GM21515 (cell line): ENCODE results near the gene SDHA.
A peak's percentile ranks its signal among the peaks of the same experiment; 100 is the strongest.

ENCODE experiments used
- ATAC-seq: cut with Tn5 transposase; IDR thresholded peaks from one replicate; pipeline ENCODE4 v1.9.1; 2021; ENCODE audit not compliant: unreplicated experiment

The SDHA gene

GRCh38 chr5:185095-186070 lies 32.7 kb upstream of the SDHA start:
- ATAC-seq = no peak

- no peak for ATAC-seq
These were observed 31.8 kb upstream of the SDHA start for GRCh38 chr5:186091-187041.

- no peak for ATAC-seq
These were observed 31.1 kb upstream of the SDHA start for GRCh38 chr5:187042-187431.

GRCh38 chr5:187617-188451 lies 30.3 kb upstream of the SDHA start:
- no peak for ATAC-seq

- ATAC-seq = peak; percentile 72
These were observed 29.3 kb upstream of the SDHA start for GRCh38 chr5:188488-189481.

- ATAC-seq = no peak
These were observed 28.6 kb upstream of the SDHA start for GRCh38 chr5:189486-189885.

GRCh38 chr5:189976-190365 lies 28.1 kb upstream of the SDHA start:
- ATAC-seq = no peak

GRCh38 chr5:190366-191035 lies 27.6 kb upstream of the SDHA start:
- no peak for ATAC-seq

GRCh38 chr5:191036-191948 lies 26.8 kb upstream of the SDHA start, which contains the start of gene LRRC14B:
LRRC14B (plus strand) TSS chr5:191495; CDS start chr5:191539, 44 bp downstream.
- peak; percentile 35 for ATAC-seq

GRCh38 chr5:191949-192690 lies 26.0 kb upstream of the SDHA start:
- no peak for ATAC-seq

GRCh38 chr5:192691-192969 lies 25.5 kb upstream of the SDHA start:
- no peak for ATAC-seq

GRCh38 chr5:192970-193831 lies 24.9 kb upstream of the SDHA start:
- no peak for ATAC-seq

GRCh38 chr5:194102-194501 lies 24.0 kb upstream of the SDHA start:
- ATAC-seq = no peak

GRCh38 chr5:194603-195209 lies 23.4 kb upstream of the SDHA start:
- no peak for ATAC-seq

- no peak for ATAC-seq
These were observed 22.5 kb upstream of the SDHA start for GRCh38 chr5:195401-196160.
